COLO668 (cell line): ENCODE measurements around the gene MIPEP.
"Not testable (repeated sequence)": the region's sequence is repeated elsewhere in the genome, so short reads cannot be mapped to it uniquely, and the experiment has no call there.

Source experiments
- DNase-seq: peaks from one replicate; lab custom pipeline; 2025; ENCODE audit not compliant: unreplicated experiment; lab: John Stamatoyannopoulos, UW

Gene MIPEP

DNA sequence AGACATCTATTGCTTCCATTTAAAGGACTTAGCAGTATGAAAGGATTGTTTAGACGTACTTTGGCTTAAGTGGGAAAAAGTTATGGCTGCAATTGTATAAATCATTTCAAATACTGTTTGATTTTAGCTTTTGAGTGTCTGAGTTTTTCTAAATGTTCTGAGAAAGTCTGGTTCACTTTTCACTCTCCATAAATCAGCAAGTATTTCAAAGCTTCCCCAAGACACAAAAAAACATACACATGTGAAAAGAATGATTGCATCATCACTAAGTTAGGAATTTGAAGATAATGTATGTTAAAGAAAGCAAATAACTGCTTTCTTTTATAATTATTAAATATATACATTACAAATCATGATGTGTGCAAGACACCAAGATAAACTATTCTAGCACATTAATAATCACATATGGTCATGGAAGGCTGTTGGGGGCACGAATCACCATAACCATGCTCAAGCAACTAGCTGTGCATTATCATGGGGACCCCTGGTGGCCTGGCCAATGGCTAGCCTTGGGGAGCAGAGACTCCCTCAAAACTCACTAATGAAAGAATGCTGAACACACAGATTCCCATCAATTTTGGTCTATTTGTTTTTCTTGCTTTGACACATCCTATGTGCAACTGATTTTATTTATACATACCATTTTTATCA lies 111.1 kb downstream of the MIPEP start:
- DNase-seq, result no peak

DNA sequence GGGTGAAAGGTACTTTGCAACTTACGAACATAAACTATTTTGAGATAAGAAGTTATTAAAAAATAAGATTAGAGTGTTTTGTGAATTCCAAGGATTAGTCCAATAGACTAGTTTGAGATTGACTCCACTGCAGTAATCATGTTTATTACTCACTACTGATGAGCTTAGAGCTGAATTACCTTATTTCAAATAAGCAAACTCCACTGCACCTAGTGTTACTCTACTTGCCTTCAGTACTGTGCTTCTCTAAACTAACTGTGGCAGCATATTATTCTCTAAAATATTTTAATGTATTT lies 111.7 kb downstream of the MIPEP start:
- DNase-seq, result no peak

DNA sequence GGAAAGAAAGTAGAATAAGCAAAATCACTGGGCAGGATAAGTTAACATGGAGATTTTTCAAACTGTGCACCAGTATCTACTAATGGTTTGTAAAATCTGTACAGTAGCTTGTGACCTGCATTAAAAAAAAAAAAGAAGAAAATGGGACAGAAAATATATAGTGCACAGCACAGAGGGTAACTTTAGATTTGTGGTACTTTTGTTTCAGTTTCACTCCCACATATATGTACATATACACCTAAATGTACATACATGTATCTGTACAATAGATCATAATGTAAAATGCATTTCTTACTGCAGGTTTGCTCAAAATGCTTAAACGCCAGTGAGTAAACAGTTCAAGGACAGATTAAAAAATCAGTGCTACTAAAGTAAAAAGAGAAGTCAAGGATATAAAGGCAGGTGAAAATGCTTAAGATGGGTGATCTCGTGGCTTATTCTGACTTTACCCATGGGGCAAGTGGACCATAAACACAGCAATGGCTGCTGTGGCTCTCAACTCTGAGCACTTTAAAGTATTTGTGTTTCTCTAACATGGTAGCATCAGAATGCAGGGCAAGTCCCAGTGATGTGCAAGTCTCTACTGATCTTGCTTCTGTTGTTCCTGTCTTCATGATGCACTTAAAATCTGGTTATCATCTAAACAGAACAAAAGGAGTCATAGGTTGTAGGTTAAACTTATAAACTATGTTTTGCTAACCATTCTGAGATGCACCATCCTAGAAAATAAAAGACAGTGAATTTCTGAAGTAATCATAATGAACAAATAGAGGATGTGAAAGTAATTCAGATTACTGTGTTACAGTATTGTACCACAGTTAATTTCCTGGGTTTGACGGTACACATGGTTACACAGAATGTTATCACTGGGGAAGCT lies 112.3 kb downstream of the MIPEP start:
- no peak for DNase-seq

DNA sequence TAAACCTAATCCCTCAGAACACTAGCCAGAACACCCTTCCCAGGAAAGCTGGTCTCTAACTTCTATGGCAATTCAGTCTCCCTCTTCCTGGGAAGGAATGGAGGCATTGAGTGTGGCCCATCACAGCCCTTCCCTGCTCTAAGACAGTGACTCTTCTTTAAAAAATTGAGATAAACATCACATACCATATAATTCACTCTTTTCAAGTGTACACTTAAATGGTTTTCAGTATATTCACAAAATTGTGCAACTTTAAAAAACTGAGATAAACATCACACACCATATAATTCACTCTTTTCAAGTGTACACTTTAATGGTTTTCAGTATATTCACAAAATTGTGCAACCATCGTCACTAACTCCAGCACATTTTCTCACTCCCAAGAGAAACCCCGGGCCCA lies 116.5 kb downstream of the MIPEP start:
- DNase-seq, result no peak

DNA sequence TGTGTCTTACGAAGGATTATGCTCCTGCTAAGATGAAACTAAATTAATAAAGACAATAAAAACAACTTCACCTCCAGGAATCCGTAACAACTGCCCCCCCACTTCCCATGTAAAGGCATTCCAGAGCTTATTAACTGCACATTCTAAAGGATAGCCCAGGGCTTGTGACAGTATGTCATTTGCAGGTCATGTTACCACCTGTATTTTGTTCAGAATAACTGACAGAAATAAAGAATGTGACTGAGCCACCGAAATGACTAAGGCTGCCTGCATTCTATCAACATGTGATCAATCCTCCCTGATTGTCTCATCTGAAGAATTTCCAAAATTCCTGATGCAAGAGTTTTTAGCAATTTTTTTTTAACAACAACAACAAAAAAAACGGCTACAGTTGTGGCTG lies 117.2 kb downstream of the MIPEP start:
- no peak for DNase-seq

DNA sequence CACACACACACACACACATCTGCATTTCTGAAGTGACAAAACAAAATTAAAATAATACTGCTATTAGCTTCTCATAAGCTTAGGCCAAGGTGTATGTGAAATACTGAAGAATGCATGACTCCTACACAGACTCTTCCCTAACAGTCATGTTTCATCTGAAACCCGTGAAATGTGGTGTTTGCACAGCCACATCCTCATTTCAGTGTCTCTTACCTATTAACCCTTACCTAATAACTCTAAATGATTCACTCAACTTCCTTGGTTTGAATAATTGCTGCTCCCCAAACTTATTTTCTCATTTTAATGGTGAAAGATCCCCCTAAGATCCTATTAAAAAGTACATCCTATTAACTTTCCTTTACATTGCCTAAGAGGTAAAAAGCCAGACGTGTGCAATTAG lies 117.6 kb downstream of the MIPEP start:
- no peak for DNase-seq

DNA sequence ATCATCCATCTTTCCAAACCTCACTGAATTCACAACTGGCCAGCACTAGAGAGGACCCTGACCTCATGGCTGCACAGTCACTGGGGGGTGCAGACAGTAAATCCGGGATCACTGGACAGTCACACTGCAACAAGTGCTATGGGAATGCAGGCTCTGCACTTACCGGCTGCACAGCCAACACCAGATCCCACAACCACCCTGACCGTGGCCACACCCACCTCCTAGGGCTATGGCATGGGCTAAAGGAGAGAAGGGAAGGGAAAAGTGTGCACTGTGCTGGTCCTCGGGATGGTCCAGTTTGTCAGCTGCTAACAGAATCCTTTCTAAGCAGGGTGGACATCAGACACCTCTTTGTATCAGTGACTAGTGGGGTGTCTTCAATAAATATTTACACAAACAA lies 118.2 kb downstream of the MIPEP start:
- DNase-seq, result no peak

DNA sequence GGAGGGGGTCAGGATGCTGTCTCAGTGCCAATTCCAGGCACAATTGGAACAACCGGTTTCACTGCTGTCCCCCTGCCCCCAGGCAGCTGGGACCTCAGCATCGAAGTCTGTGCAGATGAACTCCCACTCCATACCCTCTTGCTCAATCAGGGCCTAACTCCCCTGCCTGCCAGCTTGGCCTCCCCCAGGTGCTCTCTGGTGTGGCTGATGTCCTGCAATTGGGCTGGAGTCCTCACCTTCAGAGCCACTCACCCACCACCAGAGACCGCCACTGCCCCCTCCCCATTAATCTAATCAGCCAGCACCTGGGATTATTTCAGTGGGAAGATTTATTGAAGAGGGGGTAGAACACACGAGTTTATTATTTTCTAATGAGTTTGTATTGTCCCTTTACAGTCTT lies 118.8 kb downstream of the MIPEP start:
- DNase-seq, result no peak

DNA sequence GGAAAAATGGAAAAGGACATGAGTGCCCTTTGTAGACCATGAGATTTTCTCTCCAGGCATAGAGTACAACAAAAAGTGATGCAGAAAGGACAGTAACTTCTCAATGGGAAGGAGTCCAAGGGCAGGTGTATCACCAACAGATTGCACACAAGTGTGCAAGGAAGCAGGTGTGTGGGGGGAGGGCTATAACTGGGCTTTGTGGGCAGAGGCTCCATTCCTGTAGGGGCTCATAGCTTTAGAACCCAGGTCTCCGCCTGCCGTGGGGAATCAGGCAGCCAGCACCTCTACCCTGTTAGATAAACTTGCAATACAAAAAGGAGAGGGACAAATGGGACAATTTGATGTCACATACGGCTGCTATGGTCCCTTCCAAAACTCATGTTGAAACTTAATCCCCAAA lies 119.8 kb downstream of the MIPEP start:
- DNase-seq, result no peak

DNA sequence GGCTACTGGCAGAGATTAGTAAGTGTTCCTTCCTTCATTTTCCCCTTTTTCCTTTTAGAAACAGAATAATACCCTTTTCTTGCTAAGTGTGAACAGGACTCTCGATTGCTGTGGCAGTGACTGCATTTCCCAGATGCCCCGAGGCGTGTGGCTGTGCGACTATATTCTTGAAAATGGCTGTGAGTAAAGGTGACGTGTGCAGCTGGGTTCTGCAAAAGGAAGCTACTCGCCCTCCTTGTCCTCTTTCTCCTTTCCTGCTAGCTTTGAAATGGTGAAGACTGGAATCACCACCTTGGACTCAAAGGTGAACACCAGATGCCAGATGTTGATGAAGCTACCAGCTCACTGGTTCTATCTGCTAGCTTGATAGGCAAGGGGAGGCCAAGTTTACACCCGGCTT lies 121.4 kb downstream of the MIPEP start:
- DNase-seq, result no peak

DNA sequence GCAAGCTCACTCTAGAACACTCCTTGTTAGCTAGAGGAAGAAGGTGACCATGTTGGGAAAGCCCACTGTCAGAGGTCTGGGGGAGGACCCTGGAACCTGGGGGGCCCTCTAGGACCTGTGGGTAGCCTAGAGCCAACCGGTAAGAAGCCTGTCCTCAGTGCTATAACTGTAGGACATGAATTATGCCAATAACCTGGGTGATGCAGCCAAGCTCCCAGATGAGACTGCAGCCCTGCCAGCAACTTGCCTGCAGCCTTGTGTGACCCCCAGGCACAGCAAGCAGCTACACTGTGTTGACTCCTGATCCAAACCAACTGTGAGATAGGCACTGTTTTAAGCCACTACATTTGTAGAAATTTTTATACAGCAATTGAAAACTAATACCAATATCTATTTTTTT lies 122.3 kb downstream of the MIPEP start:
- DNase-seq, result no peak

DNA sequence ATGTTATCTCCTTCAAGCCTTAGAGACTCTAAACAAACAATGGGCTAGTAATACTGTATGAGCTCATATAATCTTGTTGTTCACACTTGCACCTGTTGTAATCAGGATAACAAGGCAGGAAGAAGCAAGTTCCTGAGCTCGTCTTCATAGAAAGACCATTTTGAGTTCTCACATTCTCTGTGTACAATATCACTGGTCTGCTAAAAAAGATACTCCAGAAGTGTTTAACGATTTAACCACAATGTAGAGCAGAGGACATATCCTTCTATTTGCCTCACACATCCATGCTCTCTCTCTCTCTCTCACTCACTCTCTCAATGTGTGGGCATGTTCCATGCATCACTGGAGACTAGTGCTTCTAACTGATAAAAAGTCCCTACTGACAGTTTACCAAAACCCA lies 122.9 kb downstream of the MIPEP start:
- DNase-seq, result no peak

DNA sequence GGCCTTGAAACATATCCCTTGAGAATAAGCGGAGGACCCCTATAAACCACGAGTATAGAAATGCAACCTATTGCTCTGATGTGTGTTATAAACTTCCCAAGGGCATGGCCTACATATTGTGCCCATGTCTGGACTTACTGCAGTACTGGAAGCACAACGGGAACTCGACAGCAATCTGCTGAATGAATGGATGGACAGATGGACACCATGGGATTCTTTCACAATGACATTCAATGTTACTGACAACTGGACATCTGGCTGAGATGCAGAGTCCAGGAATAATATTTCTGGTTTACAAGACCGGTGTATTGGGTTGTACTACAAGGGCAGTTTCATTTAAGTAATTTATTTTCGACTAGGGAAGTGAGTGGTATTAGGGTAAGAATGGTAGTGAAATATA lies 123.7 kb downstream of the MIPEP start:
- no peak for DNase-seq

DNA sequence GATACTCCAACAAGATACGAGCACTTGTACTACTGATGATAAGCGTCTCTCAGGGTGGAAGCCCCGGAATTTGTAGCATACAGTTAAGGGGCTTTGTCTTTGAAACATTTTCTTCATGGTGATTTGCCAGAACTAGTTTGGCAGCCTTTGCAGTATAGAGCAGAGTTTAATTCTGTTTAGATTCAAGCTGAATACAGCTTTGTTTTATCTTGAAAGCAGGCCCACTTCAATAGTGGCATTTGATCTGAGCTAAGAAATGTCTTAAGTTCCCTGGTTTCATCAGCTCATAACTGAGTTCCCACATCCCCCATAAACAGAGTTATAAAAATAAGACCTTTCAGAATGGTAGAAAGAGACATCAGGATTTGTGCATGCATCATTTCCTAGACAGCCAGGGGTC lies 125.9 kb downstream of the MIPEP start:
- DNase-seq, result no peak

DNA sequence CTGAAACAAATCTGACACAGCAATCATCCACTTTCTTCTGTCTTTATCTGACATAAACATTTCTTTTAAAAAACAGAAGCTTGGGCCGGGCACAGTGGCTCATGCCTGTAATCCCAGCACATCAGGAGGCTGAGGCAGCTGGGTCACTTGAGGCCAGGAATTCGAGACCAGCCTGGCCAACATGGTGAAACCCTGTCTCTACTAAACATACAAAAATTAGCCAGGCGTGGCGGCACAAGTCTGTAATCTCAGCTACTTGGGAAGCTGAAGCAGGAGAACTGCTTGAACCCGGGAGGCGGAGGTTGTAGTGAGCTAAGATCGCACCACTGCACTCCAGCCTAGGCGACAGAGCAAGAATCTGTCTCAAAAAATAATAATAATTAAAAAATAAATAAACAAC lies 127.4 kb downstream of the MIPEP start:
- not testable (repeated sequence) for DNase-seq

DNA sequence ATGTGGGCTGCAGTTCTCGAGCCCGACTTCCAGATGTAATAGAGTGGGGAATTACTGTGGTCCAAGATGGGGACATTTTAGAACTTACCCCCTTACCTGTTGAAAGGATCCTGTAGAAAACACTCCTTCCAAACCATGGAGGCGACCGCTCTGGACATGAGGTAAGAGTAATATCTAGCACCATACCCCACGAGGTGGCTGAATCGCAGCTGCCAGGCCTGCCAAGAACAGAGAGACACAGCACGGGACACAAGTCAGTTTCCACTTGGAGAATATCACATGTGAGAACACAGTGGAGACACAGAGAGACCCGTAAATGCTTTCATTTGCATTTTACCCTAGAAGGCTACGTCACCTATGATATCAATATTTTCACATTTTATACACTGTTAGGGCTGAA lies 129.2 kb downstream of the MIPEP start:
- DNase-seq, result no peak

DNA sequence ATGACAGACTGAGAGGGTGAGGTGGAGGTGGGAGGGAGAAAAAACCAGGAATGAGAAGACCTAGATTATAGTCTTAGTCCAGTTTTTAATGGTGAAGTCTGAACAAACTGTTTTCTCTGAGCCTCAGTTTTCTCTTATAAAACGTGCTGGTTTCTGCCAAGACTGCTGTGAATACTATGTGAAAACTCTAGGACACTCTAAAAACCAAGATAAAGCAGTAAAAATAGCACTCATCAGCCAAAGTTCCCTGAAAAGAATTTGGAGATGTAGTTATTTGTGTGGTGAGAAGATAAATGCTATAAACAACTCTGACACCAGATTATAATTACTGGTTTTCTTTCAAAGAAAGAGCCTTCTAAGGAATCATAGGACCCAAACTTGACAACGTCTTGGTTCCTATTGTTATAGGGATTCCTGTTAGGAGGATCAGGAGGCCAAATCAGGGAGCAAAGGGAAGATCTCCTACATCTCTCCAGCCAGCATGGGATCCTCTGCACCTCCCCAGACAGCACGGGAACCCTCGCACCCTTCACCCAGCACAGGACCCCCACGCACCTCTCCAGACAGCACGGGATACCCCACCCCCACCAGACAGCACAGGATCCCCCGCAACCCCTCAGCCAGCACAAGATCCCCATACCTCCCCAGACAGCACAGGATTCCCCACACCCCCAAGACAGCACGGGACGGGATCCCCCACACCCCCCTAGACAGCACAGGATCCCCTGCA lies 130.2 kb downstream of the MIPEP start:
- DNase-seq, result no peak

DNA sequence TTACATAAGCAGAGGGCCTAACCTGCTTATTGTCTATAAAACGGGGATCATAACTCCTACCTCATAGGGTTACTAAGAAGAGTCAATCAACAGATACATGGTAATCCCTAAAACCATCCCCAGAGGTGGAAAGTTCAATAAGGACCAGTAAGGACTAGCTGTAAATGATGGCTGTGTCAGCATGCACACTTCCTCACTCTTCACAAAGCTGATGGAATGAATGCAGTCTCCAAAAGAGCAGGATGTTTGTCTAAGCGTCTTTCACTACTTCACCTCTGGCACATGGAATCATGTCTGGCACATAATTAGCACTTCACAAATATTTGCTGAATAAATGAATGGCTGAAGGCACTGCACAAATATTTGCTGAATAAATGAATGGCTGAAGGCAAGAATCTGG lies 134.2 kb downstream of the MIPEP start:
- DNase-seq, result no peak

DNA sequence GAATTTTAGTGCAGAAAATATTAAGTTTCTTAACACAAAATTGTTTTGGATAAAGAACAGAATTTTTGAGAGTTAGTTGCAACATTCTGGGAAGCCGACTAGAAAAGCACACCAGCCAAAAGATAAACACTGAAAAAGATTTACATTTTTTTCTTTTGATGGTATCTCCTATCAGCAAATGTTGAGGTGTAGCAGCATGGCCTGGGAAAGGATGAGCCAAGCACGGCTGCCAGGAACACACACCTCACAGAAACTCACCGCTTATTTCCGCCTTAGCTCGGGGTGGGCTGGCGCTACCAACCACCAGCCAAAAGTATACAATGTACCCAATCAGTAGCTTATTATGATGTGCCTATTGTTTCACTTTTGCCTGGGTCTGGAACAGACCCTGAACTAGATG lies 134.7 kb downstream of the MIPEP start:
- no peak for DNase-seq

DNA sequence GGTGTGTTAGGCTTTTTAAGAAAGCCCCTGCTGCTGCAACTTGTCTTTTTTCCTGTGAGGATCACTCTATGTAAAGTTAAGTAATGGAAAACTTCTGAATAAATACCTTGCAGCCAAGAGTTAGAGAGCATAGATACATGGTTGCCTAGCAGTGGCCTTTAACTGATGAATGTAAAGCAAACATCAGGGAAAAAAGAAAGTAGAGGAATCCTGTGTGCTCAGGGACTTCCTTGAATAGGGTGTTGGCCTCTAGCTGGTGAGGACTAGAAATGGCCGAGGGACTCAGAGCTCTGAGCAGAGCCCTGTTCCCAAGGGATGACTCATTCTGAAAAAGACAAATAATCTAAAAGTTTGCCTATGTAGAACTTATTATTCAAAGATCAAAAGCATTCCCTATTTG lies 135.7 kb downstream of the MIPEP start:
- no peak for DNase-seq

DNA sequence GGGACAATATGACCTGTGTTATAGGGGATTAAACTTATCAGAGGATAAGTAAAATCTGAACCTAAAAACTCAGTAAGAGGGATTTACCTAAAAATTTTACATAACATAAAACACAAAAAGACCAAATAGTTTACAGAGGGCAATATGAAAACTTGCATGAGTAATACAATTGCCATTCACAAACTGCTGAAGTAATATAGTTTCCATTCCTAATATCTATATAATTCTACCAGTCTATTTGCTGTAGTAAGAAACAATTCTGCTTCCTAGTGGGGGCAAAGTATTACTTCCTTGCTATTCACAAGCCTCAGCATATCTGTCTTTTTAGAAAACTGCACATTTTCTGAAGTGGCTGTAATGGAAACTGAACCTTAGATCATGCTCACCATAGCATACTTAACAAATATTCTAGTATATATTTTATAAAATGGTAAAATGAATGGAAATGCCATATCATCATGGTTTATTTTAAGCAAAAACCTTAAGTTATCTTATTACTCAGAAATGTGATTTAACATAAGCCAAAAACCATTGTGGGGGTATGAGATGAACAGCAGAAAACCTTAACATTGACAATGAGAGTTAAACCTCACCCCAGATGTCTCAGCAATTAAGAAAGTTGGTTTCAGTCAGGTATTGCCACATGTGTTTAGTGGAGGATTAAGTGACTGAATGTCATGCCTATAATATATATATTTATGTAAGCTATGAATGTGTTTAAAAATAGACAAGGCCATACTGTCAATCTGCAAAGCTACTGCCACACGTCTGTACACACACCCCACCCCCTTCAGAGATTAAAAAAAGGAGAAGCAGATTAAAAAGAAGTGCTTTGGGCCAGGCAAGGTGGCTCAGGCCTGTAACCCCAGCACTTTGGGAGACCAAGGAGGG lies 136.8 kb downstream of the MIPEP start:
- DNase-seq, result no peak
